Body of pancreas (tissue), 4 donors: ENCODE results near the gene AANAT. TPM values are rescaled to one million over a fixed set of nuclear protein-coding genes. Genes with fewer than 3 reads are reported as not detected.

Source experiments
- ATAC-seq: fragments of 150-250 bp; one replicate; pipeline ENCODE4 v1.9.1; 2016
- DNase-seq, 4 donors: peaks; one replicate each; pipeline ENCODE4 v3.0.0-alpha.2; 2019
- H3K27ac ChIP-seq, 4 donors: fragments of 200-600 bp; sonication (generic); 1 replicate in 3 of 4; 2 replicates in 1 of 4; pipeline versions ENCODE4 v1.5.1 to v1.6.1; 2016 to 2019; ENCODE audit warnings: mild to moderate bottlenecking in 1 of 4, mixed read lengths in 1 of 4, moderate library complexity in 1 of 4
- H3K27me3 ChIP-seq, 2 donors: fragments of 200-600 bp; sonication (generic); one replicate each; pipeline ENCODE4 v1.6.0; 2016; ENCODE audit warnings: mild to moderate bottlenecking in 1 of 2
- H3K36me3 ChIP-seq, 2 donors: fragments of 200-600 bp; sonication (generic); replicated peaks in 1 of 2; 2 replicates each; pipeline ENCODE4 v1.5.1; 2016; ENCODE audit warnings: low read depth in 2 of 2; ENCODE audit not compliant: insufficient read depth in 1 of 2
- H3K4me1 ChIP-seq: fragments of 200-600 bp; sonication (generic); one replicate; pipeline ENCODE4 v1.6.0; 2016
- H3K4me3 ChIP-seq, 2 donors: fragments of 200-600 bp; sonication (generic); 1 replicate in 1 of 2; 2 replicates in 1 of 2; pipeline ENCODE4 v1.5.1; 2016 to 2019
- H3K9me3 ChIP-seq, 3 donors: fragments of 200-600 bp; sonication (generic); 1 replicate in 2 of 3; 2 replicates in 1 of 3; pipeline ENCODE4 v1.5.1; 2016
- CTCF ChIP-seq, 7 experiments: fragments of 450-650 bp in 4 of 7; fragments of 200-600 bp in 3 of 7; sonication (generic) in 3 of 7; IDR thresholded peaks; one replicate each; pipeline ENCODE4 v1.5.1; 2016 to 2019; ENCODE audit warnings: antibody characterized with exemption in 7 of 7
- POLR2A ChIP-seq, 3 donors: fragments of 450-650 bp; IDR thresholded peaks; one replicate each; pipeline ENCODE4 v1.6.1; 2016; ENCODE audit warnings: antibody characterized with exemption in 3 of 3, mild to moderate bottlenecking in 2 of 3
- WGBS, 2 donors: methylation state at CpG; one replicate each; pipeline ENCODE4 v1.1.5; 2017; 5-methylcytosine and 5-hydroxymethylcytosine counted together
- intact Hi-C: fragments of 100-400 bp; cut with DNase I; formaldehyde crosslinking; loops from one replicate; pipeline ENCODE4 v1.15.1; 2023
- total RNA-seq, 2 donors: library from RNA; depleted of rRNA; stranded (reverse); fragments of >200 nt; gene quantifications; one replicate each; pipeline ENCODE4 v1.1.0, GENCODE V29; 2016

The AANAT gene
- total RNA-seq, 2 donors from 2014 or later: not detected

- DNase-seq (no peak), ATAC-seq (no peak)
- 90% methylated on average over 11 of the region's 11 CpGs for WGBS, 2 donors
- Histone ChIP-seq H3K4me3 (no peak overlapping the region), H3K27ac (peak overlapping the region in 1 of 4 donors; percentile 69), H3K27me3 (no peaks in the 10 kb centered on the region), H3K9me3 (no peaks in the 10 kb centered on the region), H3K4me1 (no peaks in the 10 kb centered on the region), H3K36me3 (peaks cover 0 to 3% of the 10 kb centered on the region in 2 donors)
- intact Hi-C loops: no loop called here
- TF ChIP-seq CTCF (IDR thresholded peaks at IDR 0.05): no peak
- no peak for TF ChIP-seq POLR2A (IDR thresholded peaks at IDR 0.05)
Measured at GRCh38 chr17:76484228-76484725, 16.9 kb downstream of the AANAT start.

DNA sequence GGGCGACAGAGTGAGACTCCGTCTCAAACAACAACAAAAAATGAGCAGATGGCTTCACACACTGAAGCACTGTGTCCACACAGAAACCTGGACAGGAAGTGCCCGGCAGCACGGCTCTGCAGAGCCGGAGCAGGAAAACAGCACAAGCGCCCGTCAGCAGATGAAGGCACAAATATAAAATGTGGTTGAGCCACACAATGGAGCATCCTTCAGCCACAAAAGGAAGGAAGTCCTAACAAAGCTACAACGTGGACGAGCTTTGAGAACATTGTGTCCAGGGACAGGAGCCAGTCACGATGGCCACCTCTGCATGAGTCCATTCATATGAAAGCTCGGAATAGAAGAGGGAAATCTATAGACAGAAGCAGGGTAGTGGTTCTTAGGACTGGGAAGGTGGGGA lies 18.2 kb downstream of the AANAT start:
- Histone ChIP-seq H3K36me3 (peaks cover 0 to 2% of the 10 kb centered on the region in 2 donors), H3K27me3 (no peaks in the 10 kb centered on the region), H3K9me3 (no peaks in the 10 kb centered on the region), H3K4me1 (peaks cover under 1% of the 10 kb centered on the region), H3K27ac (peak overlapping the region in 2 of 4 donors; percentile 45 to 69), H3K4me3 (no peak overlapping the region)
- peak in 1 of 3 donors; percentile 49 for TF ChIP-seq POLR2A (IDR thresholded peaks at IDR 0.05)
- TF ChIP-seq CTCF (IDR thresholded peaks at IDR 0.05): no peak
- intact Hi-C loops: no loop called here
- DNase-seq: peak in 3 of 4 donors; percentile 35 to 77 (median 38)
- WGBS, 2 donors: 71 to 73% methylated on average over 11 of the region's 11 CpGs
- ATAC-seq: peak; percentile 40

DNA sequence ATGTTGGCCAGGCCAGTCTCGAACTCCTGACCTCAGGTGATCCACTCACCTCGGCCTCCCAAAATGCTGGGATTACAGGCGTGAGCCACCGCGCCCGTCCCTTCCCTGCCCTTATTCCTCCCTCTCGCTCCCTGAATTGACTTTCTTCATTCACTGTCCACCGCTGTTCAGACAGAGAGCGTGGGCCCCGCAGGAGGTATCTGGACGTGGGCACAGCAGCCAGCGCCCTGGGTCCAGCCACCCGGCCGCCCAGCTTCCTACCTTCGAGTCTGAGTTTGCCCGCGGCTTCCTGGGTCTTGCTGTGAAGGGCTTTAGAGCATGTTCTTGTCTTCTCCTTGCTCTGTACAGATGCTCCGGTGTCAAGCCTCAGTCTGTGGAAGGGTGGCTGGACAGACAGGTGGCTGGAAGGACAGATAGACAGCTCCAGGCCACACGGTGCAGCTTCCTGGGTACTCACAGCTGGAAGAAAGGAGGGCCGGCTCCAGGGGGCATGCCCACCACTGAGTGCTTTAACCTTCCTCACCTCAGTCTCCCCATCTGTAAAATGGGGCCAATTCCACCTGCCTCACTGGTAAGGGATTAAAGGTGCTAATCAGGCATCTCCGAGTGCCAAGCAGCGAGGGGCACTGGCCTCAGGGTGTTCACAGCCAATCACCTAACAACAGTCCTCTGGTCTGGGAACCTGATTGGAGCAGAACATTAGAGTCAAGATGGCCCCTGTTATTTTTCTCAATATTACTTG lies 20.2 kb downstream of the AANAT start:
- Histone ChIP-seq H3K27me3 (no peaks in the 10 kb centered on the region), H3K9me3 (no peaks in the 10 kb centered on the region), H3K36me3 (no peaks in the 10 kb centered on the region), H3K27ac (peak overlapping the region in 1 of 4 donors; percentile 2), H3K4me1 (peaks cover 16% of the 10 kb centered on the region), H3K4me3 (no peak overlapping the region)
- ATAC-seq: no peak
- intact Hi-C loops: no loop called here
- WGBS, 2 donors: 97 to 99% methylated on average over 19 to 22 of the region's 22 CpGs
- no peak for TF ChIP-seq POLR2A (IDR thresholded peaks at IDR 0.05)
- no peak for TF ChIP-seq CTCF (IDR thresholded peaks at IDR 0.05)
- no peak for DNase-seq

DNA sequence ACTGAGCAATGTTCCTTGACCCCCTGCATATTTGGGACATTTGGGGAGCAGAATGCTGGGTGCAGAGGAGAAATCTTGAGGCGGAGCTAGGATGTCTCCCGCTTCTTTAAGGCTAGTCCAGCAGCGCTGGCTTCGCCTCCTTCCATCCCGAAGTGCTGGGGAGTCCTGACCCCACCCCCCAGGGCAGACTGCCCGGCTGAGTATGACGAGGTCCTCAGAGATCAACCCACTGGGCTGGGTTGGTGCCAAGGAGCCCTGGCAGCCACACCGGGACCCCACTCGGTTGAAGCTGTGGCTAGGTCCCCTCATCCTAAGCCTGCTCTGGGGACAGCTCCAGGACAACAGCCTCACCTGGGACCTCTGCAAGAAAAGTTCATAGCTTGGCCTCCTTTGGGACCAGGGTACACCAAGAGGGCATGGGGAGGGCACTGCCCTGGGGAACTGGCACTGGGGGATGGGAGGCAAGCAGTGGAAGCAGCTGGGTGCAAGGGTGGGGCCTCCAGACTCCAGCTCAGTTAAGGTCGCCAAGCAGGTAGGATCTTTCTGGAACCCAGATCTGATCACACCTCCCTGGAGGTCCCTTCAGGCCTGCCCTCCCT lies 22.8 kb downstream of the AANAT start:
- H3K36me3 ChIP-seq: no peaks in the 10 kb centered on the region
- H3K9me3 ChIP-seq: no peaks in the 10 kb centered on the region
- ATAC-seq (no peak), DNase-seq (no peak)
- H3K27me3 ChIP-seq: no peaks in the 10 kb centered on the region
- TF ChIP-seq POLR2A (IDR thresholded peaks at IDR 0.05) (no peak), CTCF (IDR thresholded peaks at IDR 0.05) (no peak)
- WGBS, 2 donors: 70 to 84% methylated on average over 5 to 10 of the region's 10 CpGs
- no peak overlapping the region for H3K4me3 ChIP-seq
- peaks cover 33% of the 10 kb centered on the region for H3K4me1 ChIP-seq
- intact Hi-C loops: no loop called here
- H3K27ac ChIP-seq: no peak overlapping the region
